AG04450 (cell line): ENCODE data around the gene GRM2. TPM values are rescaled to one million over a fixed set of nuclear protein-coding genes. Genes with fewer than 3 reads are reported as not detected.

Experiments used
- CTCF ChIA-PET: fragments of 300-600, 350-600 bp; formaldehyde crosslinking; extraction: SDS; loops from one replicate; lab custom pipeline; 2022; ENCODE audit warnings: antibody characterized with exemption, inconsistent platforms; lab: Charles Lee
- POLR2A ChIA-PET: fragments of 350-600 bp; formaldehyde crosslinking; extraction: SDS; loops from one replicate; lab custom pipeline; 2021; ENCODE audit warnings: antibody characterized with exemption, inconsistent platforms; lab: Yijun Ruan, JAX
- DNase-seq: peaks from one replicate; pipeline ENCODE4 v3.0.0-alpha.2; 2011; ENCODE audit warnings: low read depth, low spot score
- H3K27ac ChIP-seq: one replicate; pipeline ENCODE4 v1.5.1; 2012; ENCODE audit warnings: low read depth, low read length, control low read depth
- H3K27me3 ChIP-seq: one replicate; pipeline ENCODE4 v1.6.0; 2012; ENCODE audit warnings: low read length; ENCODE audit not compliant: control insufficient read depth, insufficient read depth
- H3K4me3 ChIP-seq: 2 replicates; pipeline ENCODE4 v1.5.1; 2011; ENCODE audit warnings: mild to moderate bottlenecking, low read depth, low read length, control low read depth
- H3K9me3 ChIP-seq: 2 replicates; pipeline ENCODE4 v1.5.1; 2012; ENCODE audit warnings: low read length; ENCODE audit not compliant: control insufficient read depth, insufficient read depth
- CTCF ChIP-seq: IDR thresholded peaks from 2 replicates; pipeline ENCODE4 v1.5.1; 2011; ENCODE audit warnings: low read depth, low read length, control low read depth, inconsistent platforms
- polyA plus RNA-seq: library from polyadenylated mRNA; depleted of rRNA; stranded (reverse); fragments of >200 nt; gene quantifications from 2 replicates; pipeline ENCODE4 v1.2.3, GENCODE V29; 2011

The GRM2 gene
- polyA plus RNA-seq, 1 experiment, result not detected

- no peak for TF ChIP-seq CTCF
- POLR2A ChIA-PET, result no interaction called here
- CTCF ChIA-PET, result no interaction called here
- no peaks in the 10 kb centered on the region for H3K27me3 ChIP-seq
- no peaks in the 10 kb centered on the region for H3K9me3 ChIP-seq
- no peak for DNase-seq
- no peak overlapping the region for H3K27ac ChIP-seq
- H3K4me3 ChIP-seq, result no peak overlapping the region
Observed at GRCh38 chr3:51722362-51722761, 15.5 kb downstream of the GRM2 start.

- Histone ChIP-seq H3K27me3 (no peaks in the 10 kb centered on the region), H3K9me3 (no peaks in the 10 kb centered on the region), H3K27ac (no peak overlapping the region), H3K4me3 (no peak overlapping the region)
- ChIA-PET POLR2A (no interaction called here), CTCF (no interaction called here)
- TF ChIP-seq CTCF, result no peak
- no peak for DNase-seq
Observed at GRCh38 chr3:51727500-51727899, 20.6 kb downstream of the GRM2 start.

- Histone ChIP-seq H3K27me3 (no peaks in the 10 kb centered on the region), H3K9me3 (no peaks in the 10 kb centered on the region), H3K4me3 (no peak overlapping the region), H3K27ac (no peak overlapping the region)
- no peak for DNase-seq
- ChIA-PET CTCF (no interaction called here), POLR2A (no interaction called here)
- no peak for TF ChIP-seq CTCF
Observed at GRCh38 chr3:51729042-51729633, 22.3 kb downstream of the GRM2 start.

GRCh38 chr3:51733859-51734571 lies 27.1 kb downstream of the GRM2 start:
- Histone ChIP-seq H3K9me3 (no peaks in the 10 kb centered on the region), H3K27ac (no peak overlapping the region), H3K27me3 (peaks cover 3% of the 10 kb centered on the region), H3K4me3 (no peak overlapping the region)
- DNase-seq, result no peak
- CTCF ChIA-PET, result no interaction called here
- no peak for TF ChIP-seq CTCF
- POLR2A ChIA-PET, result no interaction called here

- Histone ChIP-seq H3K27ac (no peak overlapping the region), H3K9me3 (no peaks in the 10 kb centered on the region), H3K4me3 (no peak overlapping the region), H3K27me3 (peaks cover 3% of the 10 kb centered on the region)
- DNase-seq, result no peak
- ChIA-PET POLR2A (no interaction called here), CTCF (no interaction called here)
- TF ChIP-seq CTCF, result no peak
Observed at GRCh38 chr3:51734572-51734907, 27.7 kb downstream of the GRM2 start.
